Measurements from ENCODE around the gene PCID2. TPM values are rescaled to one million over a fixed set of nuclear protein-coding genes. Genes with fewer than 3 reads are reported as not detected.

The PCID2 gene
- total RNA-seq, 1 donor from 2014 or later = 99.6 TPM

DNA sequence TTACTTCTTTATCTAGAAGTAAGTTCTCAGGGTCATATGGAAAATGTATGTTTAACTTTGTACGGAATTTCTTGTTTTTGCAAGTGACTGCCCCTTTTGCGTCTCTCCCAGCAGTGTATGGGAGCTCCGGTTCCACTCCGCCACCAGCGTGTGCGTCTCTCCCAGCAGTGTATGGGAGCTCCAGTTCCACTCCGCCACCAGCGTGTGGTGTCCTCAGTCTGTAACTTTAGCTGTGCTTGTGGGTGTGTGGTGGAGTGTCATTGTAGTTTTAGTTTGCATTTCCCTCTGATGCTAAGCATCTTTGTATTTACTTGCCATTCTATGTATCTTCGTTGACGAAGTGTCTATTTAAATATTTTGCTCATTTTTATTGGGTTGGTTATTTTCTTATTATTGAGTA is 3.3 kb upstream of the PCID2 start:
- peaks cover 21% of the 10 kb centered on the region for H3F3A ChIP-seq (ENCODE audit: low read depth)
- H3K27me3 ChIP-seq = no peaks in the 10 kb centered on the region
- peaks cover 50% of the 10 kb centered on the region for H4K20me1 ChIP-seq (ENCODE audit: low read depth)
- no peak overlapping the region for H3K4me2 ChIP-seq
- no peaks in the 10 kb centered on the region for H3K27me3 Mint-ChIP-seq (ENCODE audit: insufficient read depth, low read depth)
- H3K79me2 ChIP-seq (ENCODE audit: low read depth) = peaks cover 89% of the 10 kb centered on the region
- H3K9me3 Mint-ChIP-seq = no peaks in the 10 kb centered on the region
- H3K9me3 ChIP-seq (ENCODE audit: low read depth) = no peaks in the 10 kb centered on the region
- no peak overlapping the region for H3K4me3 ChIP-seq
- H3K27ac Mint-ChIP-seq = no peak overlapping the region
- peaks cover 15% of the 10 kb centered on the region for H3K36me3 Mint-ChIP-seq
- DNase-seq (ENCODE audit: low spot score) = peak; percentile 51
- no peak overlapping the region for H3K27ac ChIP-seq
- peaks cover 5% of the 10 kb centered on the region for H3K36me3 ChIP-seq
- H3K4me1 ChIP-seq = peaks cover 26% of the 10 kb centered on the region
- no peak overlapping the region for H3K9ac ChIP-seq
- H2AFZ ChIP-seq (replicated peaks) = no peak overlapping the region
- TF ChIP-seq, protein P1, sequence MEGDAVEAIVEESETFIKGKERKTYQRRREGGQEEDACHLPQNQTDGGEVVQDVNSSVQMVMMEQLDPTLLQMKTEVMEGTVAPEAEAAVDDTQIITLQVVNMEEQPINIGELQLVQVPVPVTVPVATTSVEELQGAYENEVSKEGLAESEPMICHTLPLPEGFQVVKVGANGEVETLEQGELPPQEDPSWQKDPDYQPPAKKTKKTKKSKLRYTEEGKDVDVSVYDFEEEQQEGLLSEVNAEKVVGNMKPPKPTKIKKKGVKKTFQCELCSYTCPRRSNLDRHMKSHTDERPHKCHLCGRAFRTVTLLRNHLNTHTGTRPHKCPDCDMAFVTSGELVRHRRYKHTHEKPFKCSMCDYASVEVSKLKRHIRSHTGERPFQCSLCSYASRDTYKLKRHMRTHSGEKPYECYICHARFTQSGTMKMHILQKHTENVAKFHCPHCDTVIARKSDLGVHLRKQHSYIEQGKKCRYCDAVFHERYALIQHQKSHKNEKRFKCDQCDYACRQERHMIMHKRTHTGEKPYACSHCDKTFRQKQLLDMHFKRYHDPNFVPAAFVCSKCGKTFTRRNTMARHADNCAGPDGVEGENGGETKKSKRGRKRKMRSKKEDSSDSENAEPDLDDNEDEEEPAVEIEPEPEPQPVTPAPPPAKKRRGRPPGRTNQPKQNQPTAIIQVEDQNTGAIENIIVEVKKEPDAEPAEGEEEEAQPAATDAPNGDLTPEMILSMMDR (IDR thresholded peaks at IDR 0.05) = peak; percentile 25
- TF ChIP-seq EZH2phosphoT487 (IDR thresholded peaks at IDR 0.05) = no peak
- TF ChIP-seq EZH2 (IDR thresholded peaks at IDR 0.05) = no peak
- peaks cover 24% of the 10 kb centered on the region for H3K4me1 Mint-ChIP-seq
- peak overlapping the region; percentile 72 for H3K4me3 Mint-ChIP-seq

DNA sequence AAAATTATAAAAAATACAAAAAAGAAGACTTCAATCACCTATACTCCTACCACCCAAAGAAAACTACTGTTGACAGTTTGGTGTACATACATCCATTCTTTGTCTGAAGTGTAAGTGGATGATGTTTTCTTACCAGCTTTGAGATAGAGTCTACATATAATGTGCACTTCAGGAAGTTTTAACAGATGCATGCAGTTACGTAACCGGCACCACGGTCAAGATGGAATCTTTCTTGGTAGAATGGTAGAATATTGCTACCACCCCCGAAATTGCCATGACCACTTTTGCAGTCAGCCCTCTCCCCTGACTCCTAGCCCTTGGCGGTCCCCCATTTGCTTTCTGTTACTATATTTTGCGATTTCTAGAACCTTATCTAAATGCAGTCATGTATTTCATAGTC is 2.4 kb upstream of the PCID2 start:
- H3F3A ChIP-seq (ENCODE audit: low read depth) = peaks cover 12% of the 10 kb centered on the region
- H3K4me2 ChIP-seq = peak overlapping the region; percentile 78
- TF ChIP-seq EZH2phosphoT487 (IDR thresholded peaks at IDR 0.05) (no peak), EZH2 (IDR thresholded peaks at IDR 0.05) (no peak)
- TF ChIP-seq, protein P1 (IDR thresholded peaks at IDR 0.05) = no peak
- H3K4me1 ChIP-seq = peaks cover 18% of the 10 kb centered on the region
- no peak overlapping the region for H3K9ac ChIP-seq
- H2AFZ ChIP-seq (replicated peaks) = no peak overlapping the region
- H3K36me3 ChIP-seq = peaks cover 5% of the 10 kb centered on the region
- H3K4me3 ChIP-seq = peak overlapping the region; percentile 91
- Mint-ChIP-seq H3K4me3 (peak overlapping the region; percentile 89), H3K27ac (no peak overlapping the region), H3K9me3 (no peaks in the 10 kb centered on the region), H3K4me1 (peaks cover 29% of the 10 kb centered on the region), H3K27me3 (ENCODE audit: insufficient read depth, low read depth) (no peaks in the 10 kb centered on the region), H3K36me3 (peaks cover 17% of the 10 kb centered on the region)
- H3K9me3 ChIP-seq (ENCODE audit: low read depth) = no peaks in the 10 kb centered on the region
- peaks cover 89% of the 10 kb centered on the region for H3K79me2 ChIP-seq (ENCODE audit: low read depth)
- H3K27me3 ChIP-seq = no peaks in the 10 kb centered on the region
- H4K20me1 ChIP-seq (ENCODE audit: low read depth) = peaks cover 50% of the 10 kb centered on the region
- DNase-seq (ENCODE audit: low spot score) = no peak
- no peak overlapping the region for H3K27ac ChIP-seq

DNA sequence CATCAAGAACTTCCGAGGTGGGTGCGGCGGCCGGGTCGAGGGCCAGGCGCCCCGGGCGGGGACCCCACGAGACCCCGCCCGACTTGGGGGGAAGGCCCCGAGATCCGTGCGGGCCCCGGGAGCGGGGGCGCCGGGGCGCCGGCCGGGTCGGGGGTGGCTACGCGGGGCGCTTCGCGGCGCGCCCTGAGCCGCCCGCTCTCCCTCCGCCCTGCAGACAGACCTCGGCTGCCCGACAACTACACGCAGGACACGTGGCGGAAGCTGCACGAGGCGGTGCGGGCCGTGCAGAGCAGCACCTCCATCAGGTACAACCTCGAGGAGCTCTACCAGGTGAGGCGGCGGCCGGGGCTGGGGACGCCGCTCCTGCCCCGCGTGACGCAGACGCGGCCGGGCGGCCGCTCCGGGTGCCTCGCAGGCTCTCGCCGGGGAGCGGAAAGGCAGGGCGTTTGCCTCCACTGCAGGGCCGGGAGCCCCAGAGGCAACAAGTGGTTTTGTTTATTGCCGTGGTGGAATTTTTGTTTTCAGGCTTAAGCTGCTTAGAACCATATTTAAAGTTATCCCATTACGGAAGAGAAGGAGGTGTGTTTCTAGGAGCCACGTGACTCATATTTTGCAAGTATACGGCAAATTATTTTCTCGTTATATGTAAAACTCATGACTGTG is 1.4 kb upstream of the PCID2 start:
- no peaks in the 10 kb centered on the region for H3K27me3 Mint-ChIP-seq (ENCODE audit: insufficient read depth, low read depth)
- H3K4me1 Mint-ChIP-seq = peaks cover 32% of the 10 kb centered on the region
- H3K27ac Mint-ChIP-seq = no peak overlapping the region
- no peaks in the 10 kb centered on the region for H3K9me3 ChIP-seq (ENCODE audit: low read depth)
- H3K79me2 ChIP-seq (ENCODE audit: low read depth) = peaks cover 89% of the 10 kb centered on the region
- TF ChIP-seq EZH2 (IDR thresholded peaks at IDR 0.05) (no peak), EZH2phosphoT487 (IDR thresholded peaks at IDR 0.05) (no peak)
- TF ChIP-seq, protein P1 (IDR thresholded peaks at IDR 0.05) = no peak
- no peaks in the 10 kb centered on the region for H3K27me3 ChIP-seq
- peak; percentile 62 for DNase-seq (ENCODE audit: low spot score)
- H3K36me3 Mint-ChIP-seq = peaks cover 19% of the 10 kb centered on the region
- H3K27ac ChIP-seq = peak overlapping the region; percentile 82
- peaks cover 55% of the 10 kb centered on the region for H4K20me1 ChIP-seq (ENCODE audit: low read depth)
- H3K4me3 Mint-ChIP-seq = peak overlapping the region; percentile 89
- H2AFZ ChIP-seq (replicated peaks) = no peak overlapping the region
- no peaks in the 10 kb centered on the region for H3K9me3 Mint-ChIP-seq
- H3K4me2 ChIP-seq = peak overlapping the region; percentile 78
- H3K36me3 ChIP-seq = peaks cover 5% of the 10 kb centered on the region
- peaks cover 18% of the 10 kb centered on the region for H3K4me1 ChIP-seq
- H3F3A ChIP-seq (ENCODE audit: low read depth) = peaks cover 11% of the 10 kb centered on the region
- peak overlapping the region; percentile 69 for H3K9ac ChIP-seq
- H3K4me3 ChIP-seq = peak overlapping the region; percentile 91
